Endothelial cell (in vitro differentiated cells): Measurements from ENCODE around the gene MN1. TPM values are rescaled to one million over a fixed set of nuclear protein-coding genes. Genes with fewer than 3 reads are reported as not detected.

Source experiments
- DNase-seq: peaks from one replicate; pipeline ENCODE4 v3.0.0; 2021; ENCODE audit warnings: low spot score
- H3K27ac Mint-ChIP-seq: one replicate; pipeline ENCODE4 v1.8.0; 2021; ENCODE audit warnings: mixed read lengths, inconsistent platforms; ENCODE audit not compliant: unreplicated experiment
- H3K27me3 Mint-ChIP-seq: one replicate; pipeline ENCODE4 v1.8.0; 2021; ENCODE audit warnings: mild to moderate bottlenecking, moderate library complexity, mixed read lengths, inconsistent platforms; ENCODE audit not compliant: unreplicated experiment
- H3K36me3 Mint-ChIP-seq: one replicate; pipeline ENCODE4 v1.8.0; 2021; ENCODE audit warnings: mild to moderate bottlenecking, low read depth, mixed read lengths, inconsistent platforms; ENCODE audit not compliant: unreplicated experiment
- H3K4me1 Mint-ChIP-seq: one replicate; pipeline ENCODE4 v1.8.0; 2021; ENCODE audit warnings: mild to moderate bottlenecking, mixed read lengths, inconsistent platforms; ENCODE audit not compliant: unreplicated experiment
- H3K4me3 Mint-ChIP-seq: one replicate; pipeline ENCODE4 v1.8.0; 2021; ENCODE audit warnings: mild to moderate bottlenecking, mixed read lengths, inconsistent platforms; ENCODE audit not compliant: unreplicated experiment
- H3K9me3 Mint-ChIP-seq: one replicate; pipeline ENCODE4 v1.8.0; 2021; ENCODE audit warnings: mixed read lengths, inconsistent platforms; ENCODE audit not compliant: unreplicated experiment
- total RNA-seq: library from RNA; stranded (reverse); fragmentation: NEBNext Ultra II Directional; extraction: Animal tissue kit (Norgen Biotek cat#: 25700); gene quantifications from one replicate; pipeline ENCODE4 v1.2.1, GENCODE V29; 2021; ENCODE audit not compliant: unreplicated experiment
- TF ChIP-seq, protein P1 (sequence below): fragments of 200-600 bp; sonication (generic); IDR thresholded peaks from one replicate; pipeline ENCODE4 v1.5.0; 2021; ENCODE audit warnings: antibody characterized with exemption; ENCODE audit not compliant: unreplicated experiment

Gene MN1
- total RNA-seq, 1 donor from 2014 or later: 9.9 TPM

- Mint-ChIP-seq H3K27ac (no peak overlapping the region), H3K4me3 (no peak overlapping the region), H3K4me1 (peaks cover 13% of the 10 kb centered on the region), H3K36me3 (no peaks in the 10 kb centered on the region), H3K27me3 (peaks cover 2% of the 10 kb centered on the region), H3K9me3 (no peaks in the 10 kb centered on the region)
- no peak for DNase-seq
- TF ChIP-seq, protein P1, sequence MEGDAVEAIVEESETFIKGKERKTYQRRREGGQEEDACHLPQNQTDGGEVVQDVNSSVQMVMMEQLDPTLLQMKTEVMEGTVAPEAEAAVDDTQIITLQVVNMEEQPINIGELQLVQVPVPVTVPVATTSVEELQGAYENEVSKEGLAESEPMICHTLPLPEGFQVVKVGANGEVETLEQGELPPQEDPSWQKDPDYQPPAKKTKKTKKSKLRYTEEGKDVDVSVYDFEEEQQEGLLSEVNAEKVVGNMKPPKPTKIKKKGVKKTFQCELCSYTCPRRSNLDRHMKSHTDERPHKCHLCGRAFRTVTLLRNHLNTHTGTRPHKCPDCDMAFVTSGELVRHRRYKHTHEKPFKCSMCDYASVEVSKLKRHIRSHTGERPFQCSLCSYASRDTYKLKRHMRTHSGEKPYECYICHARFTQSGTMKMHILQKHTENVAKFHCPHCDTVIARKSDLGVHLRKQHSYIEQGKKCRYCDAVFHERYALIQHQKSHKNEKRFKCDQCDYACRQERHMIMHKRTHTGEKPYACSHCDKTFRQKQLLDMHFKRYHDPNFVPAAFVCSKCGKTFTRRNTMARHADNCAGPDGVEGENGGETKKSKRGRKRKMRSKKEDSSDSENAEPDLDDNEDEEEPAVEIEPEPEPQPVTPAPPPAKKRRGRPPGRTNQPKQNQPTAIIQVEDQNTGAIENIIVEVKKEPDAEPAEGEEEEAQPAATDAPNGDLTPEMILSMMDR: no peak
Observed at GRCh38 chr22:27785831-27786230, 15.7 kb downstream of the MN1 start.

GRCh38 chr22:27784120-27784475 is 17.5 kb downstream of the MN1 start:
- Mint-ChIP-seq H3K27me3 (peaks cover 2% of the 10 kb centered on the region), H3K9me3 (no peaks in the 10 kb centered on the region), H3K27ac (no peak overlapping the region), H3K36me3 (no peaks in the 10 kb centered on the region), H3K4me3 (no peak overlapping the region), H3K4me1 (peaks cover 24% of the 10 kb centered on the region)
- DNase-seq: no peak
- TF ChIP-seq, protein P1: no peak

DNA sequence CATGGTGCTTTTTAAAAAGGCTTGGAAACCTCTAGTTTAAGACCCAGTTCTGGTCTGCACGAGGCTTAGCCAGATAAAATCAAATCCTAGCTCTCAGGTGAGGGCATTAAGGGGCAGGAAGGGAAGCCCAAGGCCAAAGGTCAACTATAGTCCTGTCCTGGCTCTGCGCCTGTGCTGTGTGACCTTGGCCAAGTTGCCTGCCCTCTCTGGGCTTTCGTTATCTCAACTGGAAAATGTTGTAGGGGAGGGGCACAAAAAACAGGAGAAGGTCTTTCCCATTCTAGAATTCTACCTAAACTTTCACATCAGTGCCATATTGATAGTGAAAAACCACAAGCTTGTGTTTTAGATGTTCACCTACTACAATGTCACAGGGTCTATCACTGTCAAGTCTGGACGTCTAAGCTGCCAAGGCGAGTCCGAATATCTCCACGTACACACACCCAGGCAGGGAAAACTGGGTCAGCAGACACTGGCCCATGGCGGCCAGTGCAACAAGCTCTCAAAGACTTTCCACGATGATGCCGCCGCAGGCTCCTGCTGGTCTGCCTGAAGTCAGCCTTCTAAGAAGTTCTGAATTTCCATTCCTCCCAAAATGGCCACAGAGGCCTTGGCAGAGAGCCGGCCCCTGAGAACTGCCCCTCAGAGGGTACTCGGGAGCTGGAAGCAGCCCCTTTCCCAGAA is 18.0 kb downstream of the MN1 start:
- Mint-ChIP-seq H3K27ac (no peak overlapping the region), H3K4me3 (no peak overlapping the region), H3K4me1 (peaks cover 26% of the 10 kb centered on the region), H3K9me3 (no peaks in the 10 kb centered on the region), H3K27me3 (peaks cover 2% of the 10 kb centered on the region), H3K36me3 (no peaks in the 10 kb centered on the region)
- DNase-seq: no peak
- TF ChIP-seq, protein P1: no peak

- Mint-ChIP-seq H3K9me3 (no peaks in the 10 kb centered on the region), H3K36me3 (no peaks in the 10 kb centered on the region), H3K27ac (no peak overlapping the region), H3K4me1 (peaks cover 37% of the 10 kb centered on the region), H3K27me3 (no peaks in the 10 kb centered on the region), H3K4me3 (no peak overlapping the region)
- TF ChIP-seq, protein P1: no peak
- DNase-seq: no peak
Observed at GRCh38 chr22:27782088-27782487, 19.5 kb downstream of the MN1 start.

DNA sequence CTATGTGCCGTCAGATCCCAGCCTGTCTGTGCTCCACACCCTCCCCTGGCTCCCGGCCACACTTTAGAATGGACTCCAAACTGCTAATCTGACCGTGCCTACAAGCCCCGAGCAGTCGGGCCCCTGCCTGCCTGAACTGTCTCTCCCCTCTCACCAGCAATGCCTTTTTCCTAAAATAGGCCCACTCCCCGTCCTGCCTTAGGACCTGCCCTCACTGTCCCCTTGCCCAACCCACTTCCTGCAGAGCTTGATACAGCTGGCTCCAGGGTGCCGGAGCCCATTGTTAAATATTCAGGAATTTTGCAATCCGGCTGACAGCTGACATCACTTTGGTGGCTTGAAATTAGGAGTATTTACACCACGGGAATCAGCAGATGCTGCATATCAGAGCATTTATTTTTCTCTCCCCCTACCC is 21.4 kb downstream of the MN1 start:
- H3K9me3 Mint-ChIP-seq: no peaks in the 10 kb centered on the region
- H3K27ac Mint-ChIP-seq: peak overlapping the region; percentile 79
- no peak for DNase-seq
- peaks cover 45% of the 10 kb centered on the region for H3K4me1 Mint-ChIP-seq
- H3K27me3 Mint-ChIP-seq: no peaks in the 10 kb centered on the region
- TF ChIP-seq, protein P1: no peak
- no peaks in the 10 kb centered on the region for H3K36me3 Mint-ChIP-seq
- H3K4me3 Mint-ChIP-seq: no peak overlapping the region
